ENCODE results near the gene GAN.
"Not testable (repeated sequence)": the region's sequence is repeated elsewhere in the genome, so short reads cannot be mapped to it uniquely, and the experiment has no call there.

Gene GAN

GRCh38 chr16:81296631-81297030 is 18.1 kb upstream of the GAN start:
- no peak overlapping the region for H3K4me3 ChIP-seq (ENCODE audit: low read depth, low read length)

- no peak overlapping the region for H3K4me3 ChIP-seq (ENCODE audit: low read depth, low read length)
These were observed 7.0 kb upstream of the GAN start for GRCh38 chr16:81307770-81308169.

- no peak overlapping the region for H3K4me3 ChIP-seq (ENCODE audit: low read depth, low read length)
These were observed 4.6 kb upstream of the GAN start for GRCh38 chr16:81310045-81310644.

- H3K4me3 ChIP-seq (ENCODE audit: low read depth, low read length), result no peak overlapping the region
These were observed 3.0 kb upstream of the GAN start for GRCh38 chr16:81311762-81312161.

GRCh38 chr16:81313701-81314602 is 810 bp upstream of the GAN start:
- H3K4me3 ChIP-seq (ENCODE audit: low read depth, low read length), result peak overlapping the region; percentile 87

- H3K4me3 ChIP-seq (ENCODE audit: low read depth, low read length), result peak overlapping the region; percentile 87
These were observed 761 bp downstream of the GAN start for GRCh38 chr16:81315271-81316175.

- H3K4me3 ChIP-seq (ENCODE audit: low read depth, low read length), result peak overlapping the region; percentile 87
These were observed 1.4 kb downstream of the GAN start for GRCh38 chr16:81316176-81316496.

- H3K4me3 ChIP-seq (ENCODE audit: low read depth, low read length), result no peak overlapping the region
These were observed 3.9 kb downstream of the GAN start for GRCh38 chr16:81318711-81319110.

- no peak overlapping the region for H3K4me3 ChIP-seq (ENCODE audit: low read depth, low read length)
These were observed 4.6 kb downstream of the GAN start for GRCh38 chr16:81319221-81319912.

- no peak overlapping the region for H3K4me3 ChIP-seq (ENCODE audit: low read depth, low read length)
These were observed 6.3 kb downstream of the GAN start for GRCh38 chr16:81321039-81321438.

- no peak overlapping the region for H3K4me3 ChIP-seq (ENCODE audit: low read depth, low read length)
These were observed 6.8 kb downstream of the GAN start for GRCh38 chr16:81321536-81321935.

- H3K4me3 ChIP-seq (ENCODE audit: low read depth, low read length), result no peak overlapping the region
These were observed 10.0 kb downstream of the GAN start for GRCh38 chr16:81324808-81325207.

GRCh38 chr16:81327011-81327410 is 12.2 kb downstream of the GAN start:
- H3K4me3 ChIP-seq (ENCODE audit: low read depth, low read length), result no peak overlapping the region

- no peak overlapping the region for H3K4me3 ChIP-seq (ENCODE audit: low read depth, low read length)
These were observed 12.9 kb downstream of the GAN start for GRCh38 chr16:81327447-81328196.

- no peak overlapping the region for H3K4me3 ChIP-seq (ENCODE audit: low read depth, low read length)
These were observed 15.2 kb downstream of the GAN start for GRCh38 chr16:81329947-81330346.

- H3K4me3 ChIP-seq (ENCODE audit: low read depth, low read length), result no peak overlapping the region
These were observed 18.6 kb downstream of the GAN start for GRCh38 chr16:81333356-81333755.

- H3K4me3 ChIP-seq (ENCODE audit: low read depth, low read length), result no peak overlapping the region
These were observed 20.9 kb downstream of the GAN start for GRCh38 chr16:81335669-81336068.

- no peak overlapping the region for H3K4me3 ChIP-seq (ENCODE audit: low read depth, low read length)
These were observed 22.3 kb downstream of the GAN start for GRCh38 chr16:81337097-81337496.

- H3K4me3 ChIP-seq (ENCODE audit: low read depth, low read length), result not testable (repeated sequence)
These were observed 30.4 kb downstream of the GAN start for GRCh38 chr16:81345172-81345571.

- H3K4me3 ChIP-seq (ENCODE audit: low read depth, low read length), result no peak overlapping the region
These were observed 32.7 kb downstream of the GAN start for GRCh38 chr16:81347425-81347824.

Measured in iPS-11a (cell line).